Activated gamma-delta T cell treated with anti-CD3 and anti-CD28 coated beads, Interleukin-2, amount 50 U/mL, for 16 hours (primary cell): ENCODE results near the gene SPEN.
"Not testable (repeated sequence)": the region's sequence is repeated elsewhere in the genome, so short reads cannot be mapped to it uniquely, and the experiment has no call there.

ENCODE experiments used
- DNase-seq: peaks from one replicate; pipeline ENCODE4 v3.0.0-alpha.2; 2020; ENCODE audit warnings: low read depth

SPEN gene

DNA sequence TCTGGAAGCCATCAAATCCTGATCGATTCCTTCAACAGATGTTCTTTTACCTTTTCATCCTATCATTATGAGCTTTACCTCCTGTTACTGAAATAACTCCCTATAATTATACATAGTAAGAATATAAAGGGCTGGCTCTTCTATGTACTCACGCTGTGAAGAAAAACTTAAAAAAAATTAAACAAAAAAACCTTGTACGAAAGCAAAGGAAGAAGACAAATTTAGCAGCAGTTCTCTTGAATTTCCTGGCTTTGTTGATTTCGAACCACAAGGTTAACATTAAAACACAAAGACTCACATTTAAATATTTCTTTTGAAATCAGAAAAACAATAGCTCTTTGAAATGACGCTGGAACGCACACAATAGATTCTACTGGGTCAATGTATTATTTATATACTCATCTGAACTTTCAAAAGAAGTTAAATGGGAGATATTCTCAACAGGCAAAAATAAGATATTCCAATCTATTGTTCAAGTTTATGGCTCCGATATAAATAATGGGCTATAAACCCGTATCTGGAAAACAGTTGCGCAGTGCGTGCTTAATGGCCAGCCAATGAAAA lies 13.6 kb upstream of the SPEN start:
- no peak for DNase-seq

GRCh38 chr1:15834406-15835204 lies 12.9 kb upstream of the SPEN start:
- DNase-seq, result peak; percentile 81

DNA sequence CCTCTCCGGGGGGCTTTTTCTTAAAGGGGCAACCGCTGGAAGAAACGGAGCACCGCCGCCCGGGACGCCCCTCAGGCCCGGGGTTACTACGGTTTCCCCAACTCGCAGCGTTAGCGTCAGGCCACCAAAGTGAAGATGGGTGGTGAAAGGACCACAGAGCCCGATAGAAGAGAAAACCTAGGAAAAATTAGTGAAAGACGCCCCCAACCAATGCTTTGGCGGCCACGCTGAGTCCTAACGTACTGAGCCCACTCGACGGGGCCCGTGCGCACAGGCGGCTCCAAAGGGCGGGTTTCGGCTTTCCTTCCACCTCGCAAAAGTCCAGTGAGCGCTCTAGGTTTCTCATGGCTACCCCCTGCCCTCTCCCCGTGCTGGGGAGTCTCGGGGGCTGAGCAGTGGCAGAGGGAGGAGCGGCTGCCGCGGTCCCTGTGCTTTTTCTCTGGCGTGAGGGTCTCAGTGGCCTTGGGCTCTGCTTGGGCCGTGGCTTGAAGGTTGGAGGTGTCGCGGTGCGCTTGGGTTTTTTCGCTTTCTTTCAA lies 12.2 kb upstream of the SPEN start:
- DNase-seq, result peak; percentile 28

GRCh38 chr1:15835741-15836510 lies 11.6 kb upstream of the SPEN start:
- DNase-seq, result peak; percentile 98

DNA sequence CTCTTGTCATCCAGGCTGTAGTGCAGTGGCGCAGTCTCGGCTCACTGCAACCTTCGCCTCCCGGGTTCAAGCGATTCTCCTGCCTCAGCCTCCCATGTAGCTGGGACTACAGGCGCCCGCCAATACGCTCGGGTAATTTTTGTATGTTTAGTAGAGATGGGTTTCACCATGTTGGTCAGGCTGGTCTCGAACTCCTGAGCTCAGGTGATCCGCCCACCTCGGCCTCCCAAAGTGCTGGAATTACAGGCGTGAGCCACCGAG lies 11.1 kb upstream of the SPEN start:
- DNase-seq, result not testable (repeated sequence)

GRCh38 chr1:15836772-15837669 lies 10.5 kb upstream of the SPEN start:
- peak; percentile 40 for DNase-seq

DNA sequence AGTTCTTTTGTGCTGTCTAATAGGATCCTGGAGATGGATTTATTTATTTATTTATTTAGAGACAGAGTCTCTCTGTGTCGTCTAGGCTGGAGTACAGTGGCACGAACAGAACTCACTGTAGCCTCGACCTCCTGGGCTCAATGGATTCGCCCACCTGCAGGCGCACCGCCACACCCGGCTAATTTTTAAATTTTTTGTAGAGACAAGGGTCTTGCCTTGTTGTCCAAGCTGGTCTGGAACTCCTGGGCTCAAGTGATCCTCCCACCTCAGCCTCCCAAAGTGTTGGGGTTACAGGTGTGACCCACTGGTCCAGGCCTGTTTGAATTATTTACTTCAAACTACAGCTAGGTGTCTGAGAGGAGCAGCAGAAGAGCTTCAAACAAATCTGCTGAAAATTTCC lies 9.6 kb upstream of the SPEN start:
- no peak for DNase-seq

- no peak for DNase-seq
Measured at GRCh38 chr1:15838721-15839120, 8.8 kb upstream of the SPEN start.

- DNase-seq, result no peak
Measured at GRCh38 chr1:15843826-15844572, 3.5 kb upstream of the SPEN start.

DNA sequence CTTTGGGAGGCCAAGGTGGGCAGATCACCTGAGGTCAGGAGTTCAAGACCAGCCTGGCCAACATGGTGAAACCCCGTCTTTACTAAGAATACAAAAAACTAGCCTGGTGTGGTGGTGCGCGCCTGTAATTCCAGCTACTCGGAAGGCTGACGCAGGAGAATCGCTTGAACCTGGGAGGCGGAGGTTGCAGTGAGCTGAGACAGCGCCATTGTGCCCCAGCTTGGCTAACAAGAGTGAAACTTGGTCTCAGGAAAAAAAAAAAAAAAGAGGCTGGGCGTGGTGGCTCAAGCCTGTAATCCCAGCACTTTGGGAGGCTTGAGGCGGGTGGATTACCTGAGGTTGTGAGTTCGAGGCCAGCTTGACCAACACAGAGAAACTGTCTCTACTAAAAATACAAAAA lies 1.5 kb upstream of the SPEN start:
- DNase-seq, result not testable (repeated sequence)

DNA sequence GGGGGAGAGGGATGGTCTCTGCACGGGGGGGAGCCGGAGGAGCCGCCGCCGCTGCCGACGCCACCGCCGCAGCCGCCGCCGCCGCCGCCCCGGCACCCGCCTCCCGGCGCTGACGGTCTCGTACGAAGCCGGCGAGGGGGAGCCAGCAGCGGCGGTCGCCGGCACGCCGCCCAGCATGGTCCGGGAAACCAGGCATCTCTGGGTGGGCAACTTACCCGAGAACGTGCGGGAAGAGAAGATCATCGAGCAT lies 311 bp downstream of the SPEN start:
- DNase-seq, result no peak

GRCh38 chr1:15848143-15848928 lies 829 bp downstream of the SPEN start:
- DNase-seq, result peak; percentile 33

DNA sequence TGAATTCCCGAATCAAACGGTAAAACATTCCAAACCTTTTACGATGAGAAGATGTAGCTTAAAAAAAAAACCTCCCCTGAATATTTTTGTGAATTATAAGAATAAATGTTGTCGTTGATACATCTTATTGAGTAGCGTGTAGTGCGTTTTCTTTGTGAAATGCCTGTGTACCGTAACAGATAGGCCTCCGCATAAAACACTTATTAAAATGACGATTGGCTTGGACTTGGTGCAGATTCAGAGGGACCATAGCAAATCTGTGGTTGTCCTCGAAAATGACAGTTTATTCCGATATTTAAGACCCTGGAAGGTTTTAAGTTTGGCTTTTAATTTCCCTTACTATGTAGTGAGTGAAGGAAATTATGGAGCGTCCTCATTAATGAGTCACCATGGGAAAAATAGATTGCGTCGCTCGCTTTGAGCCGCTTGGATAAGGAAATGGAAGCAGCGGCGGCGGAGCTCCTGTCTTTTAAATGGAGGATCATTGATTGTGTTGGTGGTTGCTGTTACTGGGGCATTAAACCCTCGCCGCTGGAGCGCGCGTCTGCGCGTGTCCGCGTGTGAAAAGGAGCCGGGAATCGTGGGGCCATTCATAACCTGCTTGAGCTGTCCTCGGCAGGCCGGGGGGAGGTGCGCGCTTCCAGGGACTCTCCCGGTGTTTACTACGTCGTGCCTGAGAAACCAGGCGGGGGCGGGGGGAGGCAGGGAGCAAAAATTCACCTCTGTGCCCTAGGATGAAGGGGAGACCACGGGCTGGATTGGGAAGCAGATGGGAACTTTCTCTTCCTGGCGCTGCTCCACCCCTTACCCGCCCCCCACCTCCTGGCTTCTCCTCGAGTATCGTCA lies 1.6 kb downstream of the SPEN start:
- peak; percentile 35 for DNase-seq

DNA sequence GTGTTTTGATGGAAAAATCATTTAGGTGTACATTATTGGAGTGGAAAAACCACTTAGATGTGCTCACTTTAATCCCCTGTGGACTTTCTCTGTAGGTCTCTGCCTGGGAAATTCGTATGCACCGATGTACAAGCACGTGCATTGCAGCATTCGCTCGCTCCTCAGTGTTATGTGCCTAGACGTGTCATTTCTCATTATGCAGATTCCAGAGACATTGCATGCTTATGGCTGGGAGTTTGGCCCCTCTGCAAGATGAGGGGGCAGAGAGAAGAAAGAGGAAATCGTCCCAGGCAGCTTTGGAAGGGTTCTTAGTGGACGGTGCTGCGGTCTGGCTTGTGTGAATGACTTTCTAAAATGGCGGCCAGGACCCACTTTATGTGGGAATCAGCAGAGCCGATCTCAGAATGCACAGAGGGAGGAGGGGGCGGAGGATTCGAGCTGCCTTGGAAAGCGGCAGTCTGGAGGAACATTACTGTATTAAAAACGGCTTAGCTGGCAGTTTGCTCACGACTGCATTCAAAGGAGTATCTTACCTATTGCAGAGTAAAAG lies 2.3 kb downstream of the SPEN start:
- DNase-seq, result no peak

GRCh38 chr1:15850471-15851001 lies 3.0 kb downstream of the SPEN start:
- DNase-seq, result no peak

DNA sequence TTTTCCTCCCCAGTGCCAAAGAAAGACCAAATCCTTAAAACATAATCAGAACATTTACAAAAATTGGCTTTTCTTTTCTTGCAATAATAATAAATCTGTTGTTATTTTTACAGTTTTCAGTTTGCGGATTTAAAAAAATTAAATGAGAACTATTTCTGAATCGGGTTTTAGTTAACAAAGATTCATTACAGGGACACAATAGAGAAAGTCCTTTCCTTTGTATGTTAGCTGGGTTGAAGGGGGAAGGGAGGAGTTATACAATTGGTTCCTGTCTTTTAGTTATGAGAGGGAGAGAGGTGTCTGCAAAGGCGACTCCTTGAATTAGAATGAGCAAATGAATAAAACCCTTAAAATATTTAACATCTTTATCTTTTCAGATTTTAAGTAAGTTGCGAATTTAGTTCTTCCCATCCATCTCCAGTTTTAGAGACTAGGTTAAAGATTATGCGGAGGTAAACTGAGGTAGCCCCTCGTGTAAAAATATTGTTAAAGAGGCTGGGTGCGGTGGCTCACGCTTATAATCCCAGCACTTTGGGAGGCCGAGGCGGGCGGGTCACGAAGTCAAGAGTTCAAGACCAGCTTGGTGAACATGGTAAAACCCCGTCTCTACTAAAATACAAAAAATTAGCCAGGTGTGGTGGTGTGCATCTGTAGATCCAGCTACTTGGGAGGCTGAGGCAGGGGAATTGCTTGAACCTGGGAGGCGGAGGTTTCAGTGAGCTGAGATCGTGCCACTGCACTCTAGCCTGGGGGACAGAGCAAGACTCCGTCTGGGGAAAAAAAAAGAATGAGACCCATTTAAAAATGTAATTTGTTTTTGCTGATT lies 3.9 kb downstream of the SPEN start:
- DNase-seq, result no peak

- no peak for DNase-seq
Measured at GRCh38 chr1:15852036-15852827, 4.7 kb downstream of the SPEN start.
